Chondrocyte (in vitro differentiated cells): Measurements from ENCODE around the gene DENND1A. TPM values are rescaled to one million over a fixed set of nuclear protein-coding genes. Genes with fewer than 3 reads are reported as not detected.

Experiments used
- DNase-seq: peaks from one replicate; pipeline ENCODE4 v3.0.0; 2021; ENCODE audit warnings: mixed read lengths, low spot score
- H3K27ac Mint-ChIP-seq: one replicate; pipeline ENCODE4 v1.8.0; 2021; ENCODE audit warnings: mild to moderate bottlenecking, moderate library complexity, mixed read lengths; ENCODE audit not compliant: unreplicated experiment
- H3K27me3 Mint-ChIP-seq: 2 replicates; pipeline ENCODE4 v1.8.0; 2021; ENCODE audit warnings: low read depth, mixed read lengths
- H3K36me3 Mint-ChIP-seq: 2 replicates; pipeline ENCODE4 v1.8.0; 2021; ENCODE audit warnings: low read depth, mixed read lengths
- H3K4me1 Mint-ChIP-seq: 2 replicates; pipeline ENCODE4 v1.8.0; 2021; ENCODE audit warnings: low read depth, mild to moderate bottlenecking, mixed read lengths
- H3K4me3 Mint-ChIP-seq: one replicate; pipeline ENCODE4 v1.8.0; 2021; ENCODE audit warnings: mild to moderate bottlenecking, moderate library complexity, mixed read lengths; ENCODE audit not compliant: unreplicated experiment
- H3K9me3 Mint-ChIP-seq: 2 replicates; pipeline ENCODE4 v1.8.0; 2021; ENCODE audit warnings: low read depth, mixed read lengths
- total RNA-seq: library from RNA; stranded (reverse); gene quantifications from 3 replicates; pipeline ENCODE4 v1.2.1, GENCODE V29; 2021
- TF ChIP-seq, protein P1 (sequence below): fragments of 200-600 bp; sonication (generic); IDR thresholded peaks from 2 replicates; pipeline ENCODE4 v1.5.0; 2021; ENCODE audit warnings: antibody characterized with exemption, mild to moderate bottlenecking, moderate library complexity

Gene DENND1A
- total RNA-seq, 1 donor from 2014 or later = 15.3 TPM

DNA sequence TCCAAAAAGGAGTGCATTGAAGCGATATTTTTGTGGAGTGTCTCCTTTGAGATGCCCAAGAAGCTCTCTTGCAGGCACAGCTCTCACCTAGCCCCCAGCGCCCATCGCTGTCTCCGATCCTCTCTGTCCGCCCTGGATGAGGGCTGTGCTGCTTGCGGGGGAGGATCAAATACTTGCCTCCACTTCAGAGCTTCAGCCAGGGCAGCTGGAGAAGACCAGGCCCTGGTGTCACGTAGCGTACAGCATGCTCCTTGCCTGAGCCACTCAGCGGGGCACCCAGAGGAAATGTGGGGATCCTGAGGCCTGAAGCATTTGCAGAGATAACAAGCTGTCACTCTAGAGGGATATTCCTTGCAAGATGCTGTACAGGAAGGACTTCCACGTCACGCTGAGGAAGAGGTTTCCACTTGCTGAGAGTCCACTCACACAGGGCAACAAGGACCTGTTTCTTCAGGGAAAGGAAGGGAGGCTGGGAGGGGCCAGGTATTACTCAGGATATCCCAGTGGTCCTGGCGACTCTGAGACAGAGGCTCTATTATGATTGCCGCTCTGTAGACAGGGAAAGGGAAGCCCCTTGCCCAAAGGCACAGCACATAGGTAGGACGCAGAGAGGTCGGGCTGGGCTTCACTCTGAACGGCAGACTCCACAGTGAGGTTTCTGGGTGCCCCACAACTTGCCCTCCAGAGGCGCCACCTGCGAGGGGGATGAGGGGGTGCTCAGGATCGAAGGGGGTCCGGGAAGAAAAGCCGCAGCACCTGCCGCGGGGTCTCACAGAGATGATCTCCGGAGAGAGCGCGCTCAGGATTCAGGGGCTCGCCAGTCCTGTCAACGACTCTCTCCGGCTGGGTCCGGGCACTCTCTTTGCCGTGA, 510.0 kb downstream of the DENND1A start:
- H3K36me3 Mint-ChIP-seq = peaks cover 10% of the 10 kb centered on the region
- no peak overlapping the region for H3K4me3 Mint-ChIP-seq
- TF ChIP-seq, protein P1, sequence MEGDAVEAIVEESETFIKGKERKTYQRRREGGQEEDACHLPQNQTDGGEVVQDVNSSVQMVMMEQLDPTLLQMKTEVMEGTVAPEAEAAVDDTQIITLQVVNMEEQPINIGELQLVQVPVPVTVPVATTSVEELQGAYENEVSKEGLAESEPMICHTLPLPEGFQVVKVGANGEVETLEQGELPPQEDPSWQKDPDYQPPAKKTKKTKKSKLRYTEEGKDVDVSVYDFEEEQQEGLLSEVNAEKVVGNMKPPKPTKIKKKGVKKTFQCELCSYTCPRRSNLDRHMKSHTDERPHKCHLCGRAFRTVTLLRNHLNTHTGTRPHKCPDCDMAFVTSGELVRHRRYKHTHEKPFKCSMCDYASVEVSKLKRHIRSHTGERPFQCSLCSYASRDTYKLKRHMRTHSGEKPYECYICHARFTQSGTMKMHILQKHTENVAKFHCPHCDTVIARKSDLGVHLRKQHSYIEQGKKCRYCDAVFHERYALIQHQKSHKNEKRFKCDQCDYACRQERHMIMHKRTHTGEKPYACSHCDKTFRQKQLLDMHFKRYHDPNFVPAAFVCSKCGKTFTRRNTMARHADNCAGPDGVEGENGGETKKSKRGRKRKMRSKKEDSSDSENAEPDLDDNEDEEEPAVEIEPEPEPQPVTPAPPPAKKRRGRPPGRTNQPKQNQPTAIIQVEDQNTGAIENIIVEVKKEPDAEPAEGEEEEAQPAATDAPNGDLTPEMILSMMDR = no peak
- H3K9me3 Mint-ChIP-seq = no peaks in the 10 kb centered on the region
- no peak overlapping the region for H3K27ac Mint-ChIP-seq
- no peaks in the 10 kb centered on the region for H3K4me1 Mint-ChIP-seq
- DNase-seq = peak; percentile 87
- H3K27me3 Mint-ChIP-seq = no peaks in the 10 kb centered on the region

DNA sequence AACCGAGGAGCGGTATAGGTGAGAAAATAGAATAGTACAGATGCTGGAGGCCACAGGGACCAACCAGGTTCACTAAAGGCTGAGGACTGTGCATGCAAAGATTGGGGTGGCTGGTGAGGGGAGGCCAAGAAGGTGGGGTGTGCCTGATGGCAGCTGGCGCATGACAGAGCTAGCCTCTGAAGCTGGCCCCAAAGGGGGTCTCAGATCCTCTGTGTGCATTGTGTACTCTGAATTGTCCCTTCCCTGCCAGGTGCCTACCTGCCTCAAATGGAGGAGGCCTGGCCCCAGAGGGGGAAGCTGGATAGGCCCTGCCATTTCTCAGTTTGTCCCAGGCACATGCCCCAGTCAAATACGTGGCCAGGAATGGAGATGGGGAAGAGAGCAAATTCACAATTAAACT, 510.8 kb downstream of the DENND1A start:
- DNase-seq = peak; percentile 59
- TF ChIP-seq, protein P1 = no peak
- H3K9me3 Mint-ChIP-seq = no peaks in the 10 kb centered on the region
- no peaks in the 10 kb centered on the region for H3K4me1 Mint-ChIP-seq
- peaks cover 10% of the 10 kb centered on the region for H3K36me3 Mint-ChIP-seq
- no peaks in the 10 kb centered on the region for H3K27me3 Mint-ChIP-seq
- H3K27ac Mint-ChIP-seq = no peak overlapping the region
- H3K4me3 Mint-ChIP-seq = no peak overlapping the region

DNA sequence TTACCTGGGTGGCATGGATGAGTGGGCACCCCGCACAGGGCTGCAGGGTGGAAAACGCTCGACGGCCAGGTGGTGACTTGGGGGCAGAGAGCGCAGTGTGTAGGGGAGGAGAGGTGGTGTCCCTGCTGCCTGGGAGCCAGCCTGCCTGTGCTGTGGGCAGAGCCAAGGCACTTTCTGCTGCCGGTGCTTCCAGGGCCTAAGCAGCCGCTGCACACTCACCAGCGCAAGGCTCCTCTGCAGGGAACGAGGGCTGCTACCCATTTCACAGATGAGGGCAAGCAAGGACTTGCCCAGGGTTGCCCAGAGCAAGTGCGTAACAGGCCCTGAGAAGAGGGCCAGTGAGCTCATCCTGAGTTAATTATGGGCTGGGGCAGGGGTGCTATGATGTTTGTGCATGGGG, 511.4 kb downstream of the DENND1A start:
- Mint-ChIP-seq H3K4me1 (no peaks in the 10 kb centered on the region), H3K27ac (no peak overlapping the region), H3K27me3 (no peaks in the 10 kb centered on the region), H3K4me3 (no peak overlapping the region), H3K9me3 (no peaks in the 10 kb centered on the region), H3K36me3 (peaks cover 10% of the 10 kb centered on the region)
- peak; percentile 55 for DNase-seq
- TF ChIP-seq, protein P1 = no peak

DNA sequence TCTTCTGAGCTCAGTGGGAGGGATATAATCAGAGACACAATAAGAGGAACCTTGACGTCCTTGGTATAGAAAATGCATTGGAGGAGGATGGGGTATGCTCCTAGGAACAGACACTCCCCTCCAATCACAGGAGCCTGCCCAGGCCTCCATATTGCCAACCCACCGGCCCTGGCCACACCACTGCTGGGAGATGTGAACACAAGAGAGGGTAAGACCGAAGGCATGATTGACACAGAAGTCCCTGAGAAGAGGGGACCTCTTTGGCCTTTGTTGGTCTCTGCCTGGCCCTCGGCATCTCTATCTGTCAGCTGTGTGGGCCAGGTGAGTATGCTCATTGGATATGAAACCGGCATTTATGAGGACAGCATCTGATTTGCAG, 511.9 kb downstream of the DENND1A start:
- H3K36me3 Mint-ChIP-seq = peaks cover 10% of the 10 kb centered on the region
- H3K4me3 Mint-ChIP-seq = no peak overlapping the region
- TF ChIP-seq, protein P1 = no peak
- DNase-seq = peak; percentile 80
- no peaks in the 10 kb centered on the region for H3K4me1 Mint-ChIP-seq
- H3K9me3 Mint-ChIP-seq = no peaks in the 10 kb centered on the region
- no peaks in the 10 kb centered on the region for H3K27me3 Mint-ChIP-seq
- H3K27ac Mint-ChIP-seq = no peak overlapping the region

DNA sequence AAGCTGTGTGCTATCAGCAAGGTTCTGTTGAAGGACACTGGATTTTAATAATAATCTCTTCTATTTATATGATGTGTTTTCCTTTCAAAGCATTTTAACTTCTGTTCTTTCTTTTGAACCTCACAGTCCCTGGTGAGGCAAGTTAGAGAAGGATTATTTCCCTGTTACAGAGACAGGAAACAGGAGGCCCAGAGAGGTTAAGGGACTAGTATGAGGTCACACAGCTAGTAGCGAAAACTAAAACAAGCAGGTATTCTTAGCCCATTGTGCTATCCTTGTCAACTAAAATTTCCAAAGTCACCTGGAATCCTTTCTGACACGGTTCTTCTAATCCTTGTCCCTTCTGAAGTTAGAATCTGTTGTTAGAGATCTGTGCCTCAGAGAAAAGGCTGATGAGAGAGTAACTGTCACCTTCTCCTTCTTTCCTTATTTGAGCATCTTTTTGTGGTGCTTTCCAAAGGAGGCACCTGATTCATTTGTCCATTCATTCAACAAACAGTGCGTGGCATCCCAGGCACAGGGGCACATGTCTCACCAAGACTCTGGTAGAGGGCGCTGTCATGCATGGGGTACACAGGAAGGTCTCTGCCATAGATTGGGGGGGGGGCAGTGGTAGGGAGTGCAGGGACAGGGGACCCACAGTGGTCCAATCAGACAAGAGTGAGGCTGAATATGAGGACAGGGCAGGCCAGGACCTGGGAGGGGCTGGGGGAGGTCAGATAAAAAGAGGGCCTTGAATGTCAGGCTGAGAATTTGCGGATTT, 512.5 kb downstream of the DENND1A start:
- H3K4me3 Mint-ChIP-seq = no peak overlapping the region
- H3K27ac Mint-ChIP-seq = no peak overlapping the region
- no peaks in the 10 kb centered on the region for H3K9me3 Mint-ChIP-seq
- peaks cover 10% of the 10 kb centered on the region for H3K36me3 Mint-ChIP-seq
- TF ChIP-seq, protein P1 = no peak
- H3K27me3 Mint-ChIP-seq = no peaks in the 10 kb centered on the region
- DNase-seq = peak; percentile 27
- no peaks in the 10 kb centered on the region for H3K4me1 Mint-ChIP-seq
